Ovary (tissue), 3 donors: ENCODE results near the gene LSS.

ENCODE experiments used
- POLR2A ChIP-seq: fragments of 450-650 bp; IDR thresholded peaks from one replicate; pipeline ENCODE4 v1.6.1; 2017; ENCODE audit warnings: antibody characterized with exemption, mild to moderate bottlenecking, moderate library complexity
- TF ChIP-seq, protein P1 (sequence below), 3 donors: fragments of 450-650 bp in 2 of 3; fragments of 200-600 bp in 1 of 3; IDR thresholded peaks; one replicate each; pipeline versions ENCODE4 v1.5.1 to v1.8.0; 2016 to 2022; ENCODE audit warnings: antibody characterized with exemption in 3 of 3, mild to moderate bottlenecking in 1 of 3
- donor health status: DM: no; HTN: no; CAD: no.

DNA sequence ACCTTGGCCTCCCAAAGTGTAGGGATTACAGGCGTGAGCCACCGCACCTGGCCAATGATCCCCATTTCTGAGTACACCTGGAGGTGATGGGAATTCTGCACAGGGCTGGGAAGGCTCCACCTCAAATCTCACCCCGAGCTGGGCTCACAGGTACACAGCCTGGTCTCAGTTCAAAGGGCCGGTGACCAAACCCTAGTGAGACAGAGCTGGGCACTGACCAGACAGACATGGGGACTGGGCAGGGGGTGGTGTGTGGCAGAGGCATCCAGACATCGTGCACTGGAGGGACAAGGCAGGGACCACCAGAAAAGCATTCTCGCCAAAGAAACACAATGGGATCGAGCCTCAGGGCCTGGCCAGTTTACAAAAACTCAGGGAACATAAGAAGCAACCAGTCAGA lies 17.2 kb downstream of the LSS start:
- no peak for TF ChIP-seq POLR2A
- TF ChIP-seq, protein P1, sequence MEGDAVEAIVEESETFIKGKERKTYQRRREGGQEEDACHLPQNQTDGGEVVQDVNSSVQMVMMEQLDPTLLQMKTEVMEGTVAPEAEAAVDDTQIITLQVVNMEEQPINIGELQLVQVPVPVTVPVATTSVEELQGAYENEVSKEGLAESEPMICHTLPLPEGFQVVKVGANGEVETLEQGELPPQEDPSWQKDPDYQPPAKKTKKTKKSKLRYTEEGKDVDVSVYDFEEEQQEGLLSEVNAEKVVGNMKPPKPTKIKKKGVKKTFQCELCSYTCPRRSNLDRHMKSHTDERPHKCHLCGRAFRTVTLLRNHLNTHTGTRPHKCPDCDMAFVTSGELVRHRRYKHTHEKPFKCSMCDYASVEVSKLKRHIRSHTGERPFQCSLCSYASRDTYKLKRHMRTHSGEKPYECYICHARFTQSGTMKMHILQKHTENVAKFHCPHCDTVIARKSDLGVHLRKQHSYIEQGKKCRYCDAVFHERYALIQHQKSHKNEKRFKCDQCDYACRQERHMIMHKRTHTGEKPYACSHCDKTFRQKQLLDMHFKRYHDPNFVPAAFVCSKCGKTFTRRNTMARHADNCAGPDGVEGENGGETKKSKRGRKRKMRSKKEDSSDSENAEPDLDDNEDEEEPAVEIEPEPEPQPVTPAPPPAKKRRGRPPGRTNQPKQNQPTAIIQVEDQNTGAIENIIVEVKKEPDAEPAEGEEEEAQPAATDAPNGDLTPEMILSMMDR (IDR thresholded peaks at IDR 0.05), result no peak
